Erythroblast (primary cell): ENCODE results near the gene KRTAP3-1.
"Not testable (repeated sequence)": the region's sequence is repeated elsewhere in the genome, so short reads cannot be mapped to it uniquely, and the experiment has no call there.

ENCODE experiments used
- DNase-seq, 2 experiments: peaks; one replicate each; lab custom pipeline; 2025; lab: John Stamatoyannopoulos, UW
- GATA1 ChIP-seq: IDR thresholded peaks from 2 replicates; pipeline ENCODE4 v1.6.1; 2011; ENCODE audit warnings: low read depth, mild to moderate bottlenecking, control low read depth, low read length, moderate library complexity
- POLR2A ChIP-seq: IDR thresholded peaks from 2 replicates; pipeline ENCODE4 v1.6.1; 2011; ENCODE audit warnings: mild to moderate bottlenecking, low read length

Gene KRTAP3-1

GRCh38 chr17:41008811-41009210 is at the start of gene KRTAP3-1:
KRTAP3-1 (minus strand) TSS chr17:41009128; CDS start chr17:41009074, 54 bp downstream.
- TF ChIP-seq POLR2A (no peak), GATA1 (no peak)
- no peak for DNase-seq

DNA sequence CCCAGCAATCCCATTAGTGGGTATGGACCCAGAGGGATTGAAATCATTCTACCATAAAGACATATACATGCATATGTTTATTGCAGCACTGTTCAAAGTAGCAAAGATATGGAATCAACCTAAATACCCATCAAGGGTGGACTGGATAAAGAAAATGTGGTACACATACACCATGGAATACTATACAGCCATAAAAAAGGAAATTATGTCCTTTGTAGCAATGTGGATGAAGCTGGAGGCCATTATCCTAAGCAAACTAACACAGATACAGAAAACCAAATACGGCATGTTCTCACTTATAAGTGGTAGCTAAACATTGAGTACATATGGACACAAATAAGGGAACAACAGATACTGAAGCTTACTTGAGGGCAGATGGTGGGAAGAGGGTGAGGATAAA is 48.6 kb upstream of the KRTAP3-1 start:
- no peak for DNase-seq
- TF ChIP-seq GATA1 (no peak), POLR2A (no peak)

DNA sequence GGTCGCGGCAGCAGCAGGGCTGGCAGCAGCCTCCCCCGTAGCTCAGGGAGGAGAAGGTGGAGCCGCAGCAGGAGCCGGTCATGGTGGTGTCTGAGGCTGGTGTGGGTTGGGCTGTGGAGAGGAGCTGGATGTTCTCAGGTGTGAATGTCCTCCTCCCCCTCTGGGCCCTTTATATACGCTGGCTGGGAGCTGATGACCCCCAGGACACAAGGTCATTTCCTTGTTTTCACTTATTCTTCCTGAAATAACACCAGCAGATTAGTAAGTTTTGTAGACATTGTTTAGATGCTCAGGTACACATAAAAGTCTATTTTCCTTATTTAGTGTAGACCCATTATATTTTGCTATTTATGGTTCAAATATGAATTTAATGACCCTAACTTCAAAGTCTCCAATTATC is 46.2 kb upstream of the KRTAP3-1 start, which contains the start of gene KRTAP2-2:
TSS of gene KRTAP2-2 (minus strand) at position 101 of the 400 bp plus-strand sequence. CDS start at position 82, 19 bp downstream.
- DNase-seq: not testable (repeated sequence)

DNA sequence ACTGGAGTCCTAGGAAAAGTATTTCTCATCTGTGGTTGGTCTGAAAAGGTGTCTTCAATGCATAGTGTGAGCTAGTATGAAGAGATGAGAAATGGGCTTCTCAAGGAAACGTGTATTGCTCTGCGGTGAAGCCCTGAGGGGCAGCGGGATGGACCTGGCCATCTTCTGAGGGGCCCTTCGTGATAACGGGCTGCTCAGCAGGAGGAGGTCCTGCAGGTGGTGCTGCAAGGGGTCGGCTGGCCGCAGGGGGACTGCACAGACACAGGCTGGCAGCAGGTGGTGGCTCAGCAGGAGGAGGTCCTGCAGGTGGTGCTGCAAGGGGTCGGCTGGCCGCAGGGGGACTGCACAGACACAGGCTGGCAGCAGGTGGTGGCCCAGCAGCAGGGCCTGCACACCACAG is 45.6 kb upstream of the KRTAP3-1 start:
- DNase-seq: not testable (repeated sequence)

GRCh38 chr17:41054025-41054424 is 45.1 kb upstream of the KRTAP3-1 start:
- TF ChIP-seq POLR2A (no peak), GATA1 (no peak)
- DNase-seq: no peak

- TF ChIP-seq POLR2A (no peak), GATA1 (no peak)
- DNase-seq: no peak
Observed at GRCh38 chr17:41052566-41052965, 43.6 kb upstream of the KRTAP3-1 start.

GRCh38 chr17:41049110-41049509 is 40.2 kb upstream of the KRTAP3-1 start:
- TF ChIP-seq GATA1 (no peak), POLR2A (no peak)
- DNase-seq: no peak

GRCh38 chr17:41048441-41048840 is 39.5 kb upstream of the KRTAP3-1 start:
- TF ChIP-seq POLR2A (no peak), GATA1 (no peak)
- DNase-seq: no peak

DNA sequence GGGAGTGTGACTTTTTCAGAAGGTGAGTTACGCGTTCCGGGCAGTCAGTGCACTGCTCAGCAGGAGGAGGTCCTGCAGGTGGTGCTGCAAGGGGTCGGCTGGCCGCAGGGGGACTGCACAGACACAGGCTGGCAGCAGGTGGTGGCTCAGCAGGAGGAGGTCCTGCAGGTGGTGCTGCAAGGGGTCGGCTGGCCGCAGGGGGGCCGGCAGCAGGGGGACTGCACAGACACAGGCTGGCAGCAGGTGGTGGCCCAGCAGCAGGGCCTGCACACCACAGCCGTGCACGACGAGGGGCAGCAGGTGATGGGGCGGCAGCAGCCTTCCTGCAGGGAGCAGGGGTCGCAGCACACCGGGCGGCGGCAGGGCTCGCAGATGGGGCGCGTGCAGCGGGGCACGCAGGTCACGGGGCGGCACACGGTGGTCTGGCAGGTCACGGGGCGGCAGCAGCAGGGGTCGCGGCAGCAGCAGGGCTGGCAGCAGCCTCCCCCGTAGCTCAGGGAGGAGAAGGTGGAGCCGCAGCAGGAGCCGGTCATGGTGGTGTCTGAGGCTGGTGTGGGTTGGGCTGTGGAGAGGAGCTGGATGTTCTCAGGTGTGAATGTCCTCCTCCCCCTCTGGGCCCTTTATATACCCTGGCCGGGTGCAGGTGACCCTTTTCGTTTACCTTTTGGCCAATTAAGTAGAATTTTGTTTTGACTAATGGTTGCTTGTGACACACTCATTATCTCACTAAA is 38.0 kb upstream of the KRTAP3-1 start, which contains the start of gene KRTAP2-1:
TSS of gene KRTAP2-1 (minus strand) at position 582 of the 731 bp plus-strand sequence. CDS start at position 533, 49 bp downstream.
- DNase-seq: not testable (repeated sequence)

DNA sequence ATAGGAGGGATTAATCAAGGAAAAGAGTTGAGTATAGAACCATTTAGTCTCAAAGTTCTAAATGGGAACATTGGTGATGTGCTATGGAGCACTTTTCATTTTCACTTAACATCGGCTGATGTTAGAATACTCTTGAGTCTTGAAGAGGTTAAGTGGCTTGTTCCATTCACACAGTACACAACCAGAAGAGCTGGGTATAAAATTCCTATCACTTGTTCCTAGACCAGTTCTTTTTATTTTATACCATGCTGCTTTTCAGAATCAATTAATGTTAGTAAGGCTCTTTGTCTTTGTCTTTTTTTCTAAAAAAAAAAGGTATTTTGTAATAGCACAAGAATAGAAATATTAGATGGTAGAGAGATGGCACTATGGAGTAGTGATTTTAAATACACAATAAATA is 34.0 kb upstream of the KRTAP3-1 start:
- DNase-seq: no peak
- TF ChIP-seq GATA1 (no peak), POLR2A (no peak)

- DNase-seq: not testable (repeated sequence)
Observed at GRCh38 chr17:41040783-41041571, 32.0 kb upstream of the KRTAP3-1 start, which contains the start of gene KRTAP1-1. KRTAP1-1 (minus strand) TSS chr17:41041450; CDS start chr17:41041397, 53 bp downstream.

DNA sequence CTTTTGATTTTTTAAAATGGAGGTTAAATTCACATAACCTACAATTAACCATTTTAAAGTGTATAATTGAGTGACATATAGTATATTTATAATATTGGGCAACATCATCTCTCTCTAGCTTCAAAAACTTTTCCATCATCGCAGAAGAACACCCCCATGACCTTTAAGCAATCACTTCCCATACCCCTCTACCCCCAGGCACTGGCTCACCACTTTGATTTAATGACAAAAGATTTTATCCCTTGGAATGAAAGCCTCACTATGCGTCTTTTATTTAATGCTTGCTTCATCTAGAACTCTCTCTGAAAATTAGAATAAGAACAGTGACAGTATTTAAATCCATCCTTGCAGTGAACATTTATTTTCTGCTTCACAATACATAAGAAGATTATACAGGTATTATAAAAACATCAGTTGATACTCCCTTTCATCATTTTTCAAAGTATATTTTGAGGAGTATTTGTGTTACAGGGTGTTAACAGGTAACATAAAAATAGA is 29.0 kb upstream of the KRTAP3-1 start:
- TF ChIP-seq GATA1 (no peak), POLR2A (no peak)
- DNase-seq: no peak

DNA sequence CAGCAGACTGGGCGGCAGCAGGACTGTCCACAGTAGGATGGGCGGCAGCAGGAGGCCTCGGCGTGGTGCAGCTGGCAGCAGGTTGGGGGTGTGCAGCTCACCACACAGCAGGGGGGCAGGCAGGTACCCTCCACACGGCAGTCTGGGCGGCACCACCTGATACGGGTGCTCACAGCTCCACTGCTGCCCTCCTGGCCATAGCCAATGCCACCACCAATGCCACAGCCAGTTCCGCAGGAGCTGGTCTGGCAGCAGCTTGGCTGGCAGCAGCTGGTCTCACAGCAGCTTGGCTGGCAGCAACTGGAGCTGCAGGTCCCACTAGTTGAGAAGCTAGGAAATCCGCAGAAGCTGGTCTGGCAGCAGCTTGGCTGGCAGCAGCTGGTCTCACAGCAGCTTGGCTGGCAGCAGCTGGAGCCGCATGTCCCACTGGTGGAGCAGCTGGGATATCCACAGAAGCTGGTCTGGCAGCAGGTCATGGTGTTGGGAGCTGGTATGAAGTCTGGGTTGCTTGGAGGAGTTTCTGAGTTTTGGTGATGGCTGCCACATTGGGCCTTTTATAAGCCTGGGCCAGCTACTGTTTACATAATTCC is 25.5 kb upstream of the KRTAP3-1 start, which contains the start of gene KRTAP1-3:
TSS of gene KRTAP1-3 (minus strand) at position 529 of the 590 bp plus-strand sequence. CDS start at position 476, 53 bp downstream.
- DNase-seq: not testable (repeated sequence)

DNA sequence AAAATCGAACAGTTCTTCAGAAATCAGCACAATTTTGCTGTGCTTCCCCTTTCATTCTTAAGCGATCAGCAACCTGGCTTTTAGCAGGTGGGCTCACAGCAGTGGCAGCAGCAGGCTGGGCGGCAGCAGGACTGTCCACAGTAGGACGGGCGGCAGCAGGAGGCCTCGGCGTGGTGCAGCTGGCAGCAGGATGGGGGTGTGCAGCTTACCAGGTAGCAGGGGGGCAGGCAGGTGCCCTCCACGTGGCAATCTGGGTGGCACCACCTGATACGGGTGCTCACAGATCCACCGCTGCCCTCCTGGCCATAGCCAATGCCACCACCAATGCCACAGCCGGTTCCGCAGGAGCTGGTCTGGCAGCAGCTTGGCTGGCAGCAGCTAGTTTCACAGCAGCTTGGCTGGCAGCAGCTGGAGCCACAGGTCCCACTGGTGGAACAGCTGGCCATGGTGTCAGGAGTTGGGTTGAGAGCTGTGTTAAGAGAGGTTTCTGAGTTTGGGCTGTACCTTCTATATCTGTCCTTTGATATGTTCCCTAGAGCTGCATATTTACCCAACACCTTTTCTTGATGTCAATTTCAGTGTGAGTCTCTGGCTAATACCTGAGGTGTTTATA is 20.8 kb upstream of the KRTAP3-1 start, which contains the start of gene KRTAP1-4:
TSS of gene KRTAP1-4 (minus strand) at position 563 of the 613 bp plus-strand sequence. CDS start at position 446, 117 bp downstream.
- TF ChIP-seq GATA1: no peak
- TF ChIP-seq POLR2A: no peak
- no peak for DNase-seq
